ENCODE results near the gene APOBR.
"Not testable (repeated sequence)": the region's sequence is repeated elsewhere in the genome, so short reads cannot be mapped to it uniquely, and the experiment has no call there.

Gene APOBR

GRCh38 chr16:28524681-28525171 is 30.3 kb downstream of the APOBR start:
- H2AFZ ChIP-seq (ENCODE audit: low read depth) = no peak overlapping the region
- peaks cover 9% of the 10 kb centered on the region for H3K4me1 ChIP-seq (ENCODE audit: low read depth, poor library complexity, severe bottlenecking)
- H3K27ac ChIP-seq = no peak overlapping the region
- H3K4me3 ChIP-seq (IDR thresholded peaks at IDR 0.05; ENCODE audit: insufficient read depth, low read depth, low read length) = no peak overlapping the region
- H3K4me2 ChIP-seq = no peak overlapping the region
- H4K20me1 ChIP-seq (ENCODE audit: insufficient read depth) = no peaks in the 10 kb centered on the region
- H3K27me3 ChIP-seq (ENCODE audit: insufficient read depth, low read depth) = no peaks in the 10 kb centered on the region
- no peak for TF ChIP-seq CTCF (conservative IDR thresholded peaks at IDR 0.05; ENCODE audit: low read depth, low read length)
- H3K79me2 ChIP-seq (ENCODE audit: insufficient read depth, low read depth) = no peaks in the 10 kb centered on the region
- no peak overlapping the region for H3K9ac ChIP-seq
- H3K36me3 ChIP-seq (ENCODE audit: insufficient read depth) = no peaks in the 10 kb centered on the region

GRCh38 chr16:28526201-28527099 is 32.0 kb downstream of the APOBR start:
- no peak for TF ChIP-seq CTCF (conservative IDR thresholded peaks at IDR 0.05; ENCODE audit: low read depth, low read length)
- Histone ChIP-seq H2AFZ (ENCODE audit: low read depth) (no peak overlapping the region), H3K27me3 (ENCODE audit: insufficient read depth, low read depth) (no peaks in the 10 kb centered on the region), H3K79me2 (ENCODE audit: insufficient read depth, low read depth) (no peaks in the 10 kb centered on the region), H3K4me1 (ENCODE audit: low read depth, poor library complexity, severe bottlenecking) (peaks cover 9% of the 10 kb centered on the region), H3K4me3 (IDR thresholded peaks at IDR 0.05; ENCODE audit: insufficient read depth, low read depth, low read length) (no peak overlapping the region), H3K36me3 (ENCODE audit: insufficient read depth) (no peaks in the 10 kb centered on the region), H3K27ac (no peak overlapping the region), H3K4me2 (no peak overlapping the region), H3K9ac (no peak overlapping the region), H4K20me1 (ENCODE audit: insufficient read depth) (no peaks in the 10 kb centered on the region)

GRCh38 chr16:28527100-28527785 is 32.8 kb downstream of the APOBR start:
- not testable (repeated sequence) for H3K79me2 ChIP-seq (ENCODE audit: insufficient read depth, low read depth); H3K27me3 ChIP-seq (ENCODE audit: insufficient read depth, low read depth); H3K4me3 ChIP-seq (IDR thresholded peaks at IDR 0.05; ENCODE audit: insufficient read depth, low read depth, low read length); H3K36me3 ChIP-seq (ENCODE audit: insufficient read depth); H3K4me1 ChIP-seq (ENCODE audit: low read depth, poor library complexity, severe bottlenecking); H3K4me2 ChIP-seq; H2AFZ ChIP-seq (ENCODE audit: low read depth); H3K9ac ChIP-seq; H4K20me1 ChIP-seq (ENCODE audit: insufficient read depth); H3K27ac ChIP-seq

- Histone ChIP-seq H3K4me2 (no peak overlapping the region), H3K27ac (no peak overlapping the region), H3K4me1 (ENCODE audit: low read depth, poor library complexity, severe bottlenecking) (peaks cover 3% of the 10 kb centered on the region), H3K79me2 (ENCODE audit: insufficient read depth, low read depth) (no peaks in the 10 kb centered on the region), H3K27me3 (ENCODE audit: insufficient read depth, low read depth) (no peaks in the 10 kb centered on the region), H4K20me1 (ENCODE audit: insufficient read depth) (no peaks in the 10 kb centered on the region), H2AFZ (ENCODE audit: low read depth) (no peak overlapping the region), H3K4me3 (IDR thresholded peaks at IDR 0.05; ENCODE audit: insufficient read depth, low read depth, low read length) (no peak overlapping the region), H3K9ac (no peak overlapping the region), H3K36me3 (ENCODE audit: insufficient read depth) (no peaks in the 10 kb centered on the region)
- no peak for TF ChIP-seq CTCF (conservative IDR thresholded peaks at IDR 0.05; ENCODE audit: low read depth, low read length)
Observed at GRCh38 chr16:28527985-28528384, 33.5 kb downstream of the APOBR start.
